HUES48 (cell line): ENCODE data around the gene IL17B.

Experiments
- H3K27ac ChIP-seq: one replicate; pipeline ENCODE4 v1.7.0; 2013; ENCODE audit warnings: low read depth, low read length, inconsistent platforms
- H3K27me3 ChIP-seq: 2 replicates; pipeline ENCODE4 v1.6.1; 2013; ENCODE audit warnings: mild to moderate bottlenecking, low read length; ENCODE audit not compliant: control insufficient read depth, insufficient read depth
- H3K36me3 ChIP-seq: 2 replicates; pipeline ENCODE4 v1.6.1; 2013; ENCODE audit warnings: low read length; ENCODE audit not compliant: control insufficient read depth, insufficient read depth
- H3K4me1 ChIP-seq: 2 replicates; pipeline ENCODE4 v1.6.1; 2013; ENCODE audit warnings: mild to moderate bottlenecking, low read length; ENCODE audit not compliant: control insufficient read depth, insufficient read depth
- H3K4me3 ChIP-seq: 2 replicates; pipeline ENCODE4 v1.5.1; 2013; ENCODE audit warnings: mild to moderate bottlenecking, low read depth, low read length
- H3K9ac ChIP-seq: 2 replicates; pipeline ENCODE4 v1.6.1; 2013; ENCODE audit warnings: mild to moderate bottlenecking, low read depth, low read length, moderate library complexity
- H3K9me3 ChIP-seq: 2 replicates; pipeline ENCODE4 v1.6.1; 2013; ENCODE audit warnings: low read length; ENCODE audit not compliant: control insufficient read depth, insufficient read depth

IL17B gene

GRCh38 chr5:149413477-149414210, 34.6 kb upstream of the IL17B start:
- H3K36me3 ChIP-seq: no peaks in the 10 kb centered on the region
- no peak overlapping the region for H3K9ac ChIP-seq
- H3K9me3 ChIP-seq: no peaks in the 10 kb centered on the region
- H3K4me3 ChIP-seq: no peak overlapping the region
- peaks cover 19% of the 10 kb centered on the region for H3K4me1 ChIP-seq
- H3K27ac ChIP-seq: no peak overlapping the region
- no peaks in the 10 kb centered on the region for H3K27me3 ChIP-seq

- no peaks in the 10 kb centered on the region for H3K9me3 ChIP-seq
- H3K36me3 ChIP-seq: no peaks in the 10 kb centered on the region
- H3K27me3 ChIP-seq: no peaks in the 10 kb centered on the region
- peaks cover 19% of the 10 kb centered on the region for H3K4me1 ChIP-seq
- H3K9ac ChIP-seq: no peak overlapping the region
- H3K27ac ChIP-seq: no peak overlapping the region
- H3K4me3 ChIP-seq: no peak overlapping the region
These were observed 33.8 kb upstream of the IL17B start for GRCh38 chr5:149412783-149413476.

GRCh38 chr5:149411738-149412519, 32.8 kb upstream of the IL17B start:
- Histone ChIP-seq H3K9me3 (no peaks in the 10 kb centered on the region), H3K9ac (no peak overlapping the region), H3K27ac (no peak overlapping the region), H3K4me1 (peaks cover 10% of the 10 kb centered on the region), H3K27me3 (no peaks in the 10 kb centered on the region), H3K4me3 (no peak overlapping the region), H3K36me3 (no peaks in the 10 kb centered on the region)

GRCh38 chr5:149410721-149411432, 31.8 kb upstream of the IL17B start:
- Histone ChIP-seq H3K4me1 (peaks cover 16% of the 10 kb centered on the region), H3K27me3 (no peaks in the 10 kb centered on the region), H3K9ac (no peak overlapping the region), H3K4me3 (no peak overlapping the region), H3K9me3 (no peaks in the 10 kb centered on the region), H3K27ac (no peak overlapping the region), H3K36me3 (no peaks in the 10 kb centered on the region)

GRCh38 chr5:149410071-149410470, 31.0 kb upstream of the IL17B start:
- Histone ChIP-seq H3K36me3 (no peaks in the 10 kb centered on the region), H3K4me3 (no peak overlapping the region), H3K27ac (no peak overlapping the region), H3K27me3 (no peaks in the 10 kb centered on the region), H3K9me3 (no peaks in the 10 kb centered on the region), H3K4me1 (peaks cover 17% of the 10 kb centered on the region), H3K9ac (no peak overlapping the region)

GRCh38 chr5:149409268-149409948, 30.3 kb upstream of the IL17B start:
- Histone ChIP-seq H3K9ac (no peak overlapping the region), H3K27me3 (no peaks in the 10 kb centered on the region), H3K36me3 (no peaks in the 10 kb centered on the region), H3K27ac (no peak overlapping the region), H3K4me1 (peaks cover 20% of the 10 kb centered on the region), H3K9me3 (no peaks in the 10 kb centered on the region), H3K4me3 (no peak overlapping the region)

GRCh38 chr5:149408252-149409099, 29.4 kb upstream of the IL17B start:
- Histone ChIP-seq H3K27me3 (no peaks in the 10 kb centered on the region), H3K9me3 (no peaks in the 10 kb centered on the region), H3K36me3 (no peaks in the 10 kb centered on the region), H3K4me1 (peaks cover 21% of the 10 kb centered on the region), H3K9ac (no peak overlapping the region), H3K27ac (no peak overlapping the region), H3K4me3 (no peak overlapping the region)

GRCh38 chr5:149407323-149408251, 28.5 kb upstream of the IL17B start:
- Histone ChIP-seq H3K4me1 (peaks cover 21% of the 10 kb centered on the region), H3K36me3 (no peaks in the 10 kb centered on the region), H3K9me3 (no peaks in the 10 kb centered on the region), H3K9ac (no peak overlapping the region; the same call in 1 of the 2 replicates), H3K27ac (no peak overlapping the region), H3K27me3 (no peaks in the 10 kb centered on the region), H3K4me3 (no peak overlapping the region; the same call in 1 of the 2 replicates)

- Histone ChIP-seq H3K36me3 (no peaks in the 10 kb centered on the region), H3K4me3 (no peak overlapping the region; the same call in 1 of the 2 replicates), H3K27me3 (no peaks in the 10 kb centered on the region), H3K9ac (no peak overlapping the region; the same call in 1 of the 2 replicates), H3K9me3 (no peaks in the 10 kb centered on the region), H3K4me1 (peaks cover 21% of the 10 kb centered on the region), H3K27ac (no peak overlapping the region)
These were observed 27.9 kb upstream of the IL17B start for GRCh38 chr5:149406979-149407306.
